ENCODE results near the gene STAG1.

The STAG1 gene

DNA sequence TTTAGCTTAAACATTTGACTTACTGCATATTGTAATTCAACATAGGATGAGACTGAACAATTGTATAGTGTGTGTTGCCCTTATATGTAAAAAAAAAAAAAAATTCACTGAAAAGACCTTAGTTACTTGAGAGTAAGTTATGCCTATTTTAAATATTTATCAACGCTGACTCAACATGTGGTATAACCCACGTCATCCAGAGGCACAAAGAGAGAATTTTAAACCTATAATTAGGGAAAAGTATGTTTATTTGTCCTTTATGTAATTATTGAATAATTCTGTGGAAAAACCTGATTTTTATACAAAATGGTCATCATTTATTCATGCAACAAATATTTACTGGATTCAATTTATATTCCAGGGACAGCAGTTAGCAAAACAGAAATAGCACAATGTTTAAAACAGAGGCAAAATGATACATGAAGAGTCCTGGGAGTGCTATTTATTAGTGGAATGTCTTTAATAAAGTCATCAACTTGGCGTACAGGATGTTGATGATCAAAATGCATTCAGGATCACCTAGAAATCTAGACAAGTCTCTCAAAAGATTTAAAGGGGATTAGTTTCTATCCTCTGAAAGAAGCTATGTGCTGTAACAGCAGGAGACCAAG lies 278.4 kb downstream of the STAG1 start (continued):
- TF ChIP-seq, protein P1, sequence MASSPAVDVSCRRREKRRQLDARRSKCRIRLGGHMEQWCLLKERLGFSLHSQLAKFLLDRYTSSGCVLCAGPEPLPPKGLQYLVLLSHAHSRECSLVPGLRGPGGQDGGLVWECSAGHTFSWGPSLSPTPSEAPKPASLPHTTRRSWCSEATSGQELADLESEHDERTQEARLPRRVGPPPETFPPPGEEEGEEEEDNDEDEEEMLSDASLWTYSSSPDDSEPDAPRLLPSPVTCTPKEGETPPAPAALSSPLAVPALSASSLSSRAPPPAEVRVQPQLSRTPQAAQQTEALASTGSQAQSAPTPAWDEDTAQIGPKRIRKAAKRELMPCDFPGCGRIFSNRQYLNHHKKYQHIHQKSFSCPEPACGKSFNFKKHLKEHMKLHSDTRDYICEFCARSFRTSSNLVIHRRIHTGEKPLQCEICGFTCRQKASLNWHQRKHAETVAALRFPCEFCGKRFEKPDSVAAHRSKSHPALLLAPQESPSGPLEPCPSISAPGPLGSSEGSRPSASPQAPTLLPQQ (tag by site-specific recombination; IDR thresholded peaks at IDR 0.05) = no peak
- no peak for TF ChIP-seq ZNF658 (tag by site-specific recombination; IDR thresholded peaks at IDR 0.05)
- no peak for TF ChIP-seq ZNF19 (tag by site-specific recombination; IDR thresholded peaks at IDR 0.05; ENCODE audit: low read depth)
- no peak for TF ChIP-seq ZNF324 (tag by site-specific recombination; IDR thresholded peaks at IDR 0.05)
- no peak for TF ChIP-seq ZNF701 (tag by site-specific recombination; IDR thresholded peaks at IDR 0.05)
- TF ChIP-seq, protein P2, sequence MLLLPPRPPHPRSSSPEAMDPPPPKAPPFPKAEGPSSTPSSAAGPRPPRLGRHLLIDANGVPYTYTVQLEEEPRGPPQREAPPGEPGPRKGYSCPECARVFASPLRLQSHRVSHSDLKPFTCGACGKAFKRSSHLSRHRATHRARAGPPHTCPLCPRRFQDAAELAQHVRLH (tag by site-specific recombination; IDR thresholded peaks at IDR 0.05) = no peak

DNA sequence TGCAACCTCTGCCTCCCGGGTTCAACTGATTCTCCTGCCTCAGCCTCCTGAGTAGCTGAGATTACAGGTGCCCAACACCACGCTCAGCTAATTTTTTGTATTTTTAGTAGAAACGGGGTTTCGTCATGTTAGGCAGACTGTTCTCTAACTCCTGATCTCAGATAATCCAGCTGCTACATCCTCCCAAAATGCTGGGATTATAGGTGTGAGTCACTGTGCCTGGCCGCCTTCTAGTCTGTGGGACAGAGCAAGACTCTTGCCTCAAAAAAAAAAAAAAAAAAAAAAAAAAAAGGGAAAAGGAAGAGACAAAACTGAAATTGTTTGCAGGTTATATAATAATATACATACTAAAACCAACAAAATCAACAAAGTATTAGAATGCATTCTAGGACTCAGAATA lies 286.9 kb downstream of the STAG1 start:
- no peak overlapping the region for H3K27ac ChIP-seq (ENCODE audit: extremely low read depth, low read depth, low read length)
- no peak for TF ChIP-seq ZNF140 (tag by site-specific recombination; IDR thresholded peaks at IDR 0.05)
- no peak overlapping the region for H3K4me3 ChIP-seq (ENCODE audit: low read depth, low read length)
- peaks cover 0 to 12% of the 10 kb centered on the region in 2 experiments; a peak in 2 of 3 replicates for H3K36me3 ChIP-seq (ENCODE audit: control insufficient read depth in 2 of 2, insufficient read depth in 1 of 2, low read length in 2 of 2)
- ChIA-PET CTCF (interaction anchor here (0.7 kb wide), 1 partner anchor 396 kb away, joined by 3 read pairs; no protein-coding TSS in a partner anchor), POLR2A (no interaction called here)
- no peaks in the 10 kb centered on the region for H3K4me1 ChIP-seq (ENCODE audit: control insufficient read depth, insufficient read depth, low read length)
- no peaks in the 10 kb centered on the region for H3K9me3 ChIP-seq (ENCODE audit: control insufficient read depth, insufficient read depth, low read depth, low read length)

GRCh38 chr3:136464502-136464901 lies 287.7 kb downstream of the STAG1 start:
- POLR2A ChIA-PET = no interaction called here
- H3K9me3 ChIP-seq (ENCODE audit: control insufficient read depth, insufficient read depth, low read depth, low read length) = no peaks in the 10 kb centered on the region
- H3K27ac ChIP-seq (ENCODE audit: extremely low read depth, low read depth, low read length) = no peak overlapping the region
- no peaks in the 10 kb centered on the region for H3K4me1 ChIP-seq (ENCODE audit: control insufficient read depth, insufficient read depth, low read length)
- no peak overlapping the region for H3K4me3 ChIP-seq (ENCODE audit: low read depth, low read length)
- peaks cover 0 to 12% of the 10 kb centered on the region in 2 experiments; a peak in 2 of 3 replicates for H3K36me3 ChIP-seq (ENCODE audit: control insufficient read depth in 2 of 2, insufficient read depth in 1 of 2, low read length in 2 of 2)
- CTCF ChIA-PET = no interaction called here
- no peak for TF ChIP-seq ZNF549 (tag by site-specific recombination; IDR thresholded peaks at IDR 0.05)
- TF ChIP-seq SP7 (tag by site-specific recombination; IDR thresholded peaks at IDR 0.05) = no peak
- TF ChIP-seq ZNF600 (tag by site-specific recombination; IDR thresholded peaks at IDR 0.05) = no peak
- TF ChIP-seq, protein P3, sequence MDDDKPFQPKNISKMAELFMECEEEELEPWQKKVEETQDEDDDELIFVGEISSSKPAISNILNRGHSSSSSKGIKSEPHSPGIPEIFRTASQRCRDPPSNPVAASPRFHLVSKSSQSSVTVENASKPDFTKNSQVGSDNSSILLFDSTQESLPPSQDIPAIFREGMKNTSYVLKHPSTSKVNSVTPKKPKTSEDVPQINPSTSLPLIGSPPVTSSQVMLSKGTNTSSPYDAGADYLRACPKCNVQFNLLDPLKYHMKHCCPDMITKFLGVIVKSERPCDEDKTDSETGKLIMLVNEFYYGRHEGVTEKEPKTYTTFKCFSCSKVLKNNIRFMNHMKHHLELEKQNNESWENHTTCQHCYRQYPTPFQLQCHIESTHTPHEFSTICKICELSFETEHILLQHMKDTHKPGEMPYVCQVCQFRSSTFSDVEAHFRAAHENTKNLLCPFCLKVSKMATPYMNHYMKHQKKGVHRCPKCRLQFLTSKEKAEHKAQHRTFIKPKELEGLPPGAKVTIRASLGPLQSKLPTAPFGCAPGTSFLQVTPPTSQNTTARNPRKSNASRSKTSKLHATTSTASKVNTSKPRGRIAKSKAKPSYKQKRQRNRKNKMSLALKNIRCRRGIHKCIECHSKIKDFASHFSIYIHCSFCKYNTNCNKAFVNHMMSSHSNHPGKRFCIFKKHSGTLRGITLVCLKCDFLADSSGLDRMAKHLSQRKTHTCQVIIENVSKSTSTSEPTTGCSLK (tag by site-specific recombination; IDR thresholded peaks at IDR 0.05) = no peak
- no peak for TF ChIP-seq ZNF558 (tag by site-specific recombination; IDR thresholded peaks at IDR 0.05)
- TF ChIP-seq WT1 (tag by site-specific recombination; IDR thresholded peaks at IDR 0.05) = no peak

GRCh38 chr3:136463170-136463569 lies 289.0 kb downstream of the STAG1 start:
- Histone ChIP-seq H3K4me1 (ENCODE audit: control insufficient read depth, insufficient read depth, low read length) (no peaks in the 10 kb centered on the region), H3K27ac (ENCODE audit: extremely low read depth, low read depth, low read length) (no peak overlapping the region), H3K9me3 (ENCODE audit: control insufficient read depth, insufficient read depth, low read depth, low read length) (no peaks in the 10 kb centered on the region), H3K4me3 (ENCODE audit: low read depth, low read length) (no peak overlapping the region), H3K36me3 (ENCODE audit: control insufficient read depth in 2 of 2, insufficient read depth in 1 of 2, low read length in 2 of 2) (peaks cover 0 to 12% of the 10 kb centered on the region in 2 experiments; a peak in 2 of 3 replicates)
- TF ChIP-seq ZXDB (tag by site-specific recombination; IDR thresholded peaks at IDR 0.05) (no peak), ZNF776 (tag by site-specific recombination; IDR thresholded peaks at IDR 0.05; ENCODE audit: borderline replicate concordance) (no peak), ZSCAN30 (tag by site-specific recombination; IDR thresholded peaks at IDR 0.05) (no peak), ZNF48 (tag by site-specific recombination; IDR thresholded peaks at IDR 0.05) (no peak), ZFP37 (tag by site-specific recombination; IDR thresholded peaks at IDR 0.05) (no peak), ZNF629 (tag by site-specific recombination; IDR thresholded peaks at IDR 0.05) (no peak), GLI2 (tag by site-specific recombination; IDR thresholded peaks at IDR 0.05; ENCODE audit: borderline replicate concordance, low read depth) (no peak), TRIM28 (IDR thresholded peaks at IDR 0.05; ENCODE audit: borderline replicate concordance, low read length) (no peak), ZNF114 (tag by site-specific recombination; IDR thresholded peaks at IDR 0.05) (no peak), ZNF645 (tag by site-specific recombination; IDR thresholded peaks at IDR 0.05) (no peak)
- ChIA-PET CTCF (no interaction called here), POLR2A (no interaction called here)
